Measurements from ENCODE around the gene CCDC88A.

- TF ChIP-seq, protein P1, sequence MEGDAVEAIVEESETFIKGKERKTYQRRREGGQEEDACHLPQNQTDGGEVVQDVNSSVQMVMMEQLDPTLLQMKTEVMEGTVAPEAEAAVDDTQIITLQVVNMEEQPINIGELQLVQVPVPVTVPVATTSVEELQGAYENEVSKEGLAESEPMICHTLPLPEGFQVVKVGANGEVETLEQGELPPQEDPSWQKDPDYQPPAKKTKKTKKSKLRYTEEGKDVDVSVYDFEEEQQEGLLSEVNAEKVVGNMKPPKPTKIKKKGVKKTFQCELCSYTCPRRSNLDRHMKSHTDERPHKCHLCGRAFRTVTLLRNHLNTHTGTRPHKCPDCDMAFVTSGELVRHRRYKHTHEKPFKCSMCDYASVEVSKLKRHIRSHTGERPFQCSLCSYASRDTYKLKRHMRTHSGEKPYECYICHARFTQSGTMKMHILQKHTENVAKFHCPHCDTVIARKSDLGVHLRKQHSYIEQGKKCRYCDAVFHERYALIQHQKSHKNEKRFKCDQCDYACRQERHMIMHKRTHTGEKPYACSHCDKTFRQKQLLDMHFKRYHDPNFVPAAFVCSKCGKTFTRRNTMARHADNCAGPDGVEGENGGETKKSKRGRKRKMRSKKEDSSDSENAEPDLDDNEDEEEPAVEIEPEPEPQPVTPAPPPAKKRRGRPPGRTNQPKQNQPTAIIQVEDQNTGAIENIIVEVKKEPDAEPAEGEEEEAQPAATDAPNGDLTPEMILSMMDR (IDR thresholded peaks at IDR 0.05), result no peak
- TF ChIP-seq EP300 (IDR thresholded peaks at IDR 0.05) (no peak), POLR2A (IDR thresholded peaks at IDR 0.05) (no peak)
These were observed 16.2 kb downstream of the CCDC88A start for GRCh38 chr2:55403256-55403998.
